Measurements from ENCODE around the gene TGFBR3.

DNA sequence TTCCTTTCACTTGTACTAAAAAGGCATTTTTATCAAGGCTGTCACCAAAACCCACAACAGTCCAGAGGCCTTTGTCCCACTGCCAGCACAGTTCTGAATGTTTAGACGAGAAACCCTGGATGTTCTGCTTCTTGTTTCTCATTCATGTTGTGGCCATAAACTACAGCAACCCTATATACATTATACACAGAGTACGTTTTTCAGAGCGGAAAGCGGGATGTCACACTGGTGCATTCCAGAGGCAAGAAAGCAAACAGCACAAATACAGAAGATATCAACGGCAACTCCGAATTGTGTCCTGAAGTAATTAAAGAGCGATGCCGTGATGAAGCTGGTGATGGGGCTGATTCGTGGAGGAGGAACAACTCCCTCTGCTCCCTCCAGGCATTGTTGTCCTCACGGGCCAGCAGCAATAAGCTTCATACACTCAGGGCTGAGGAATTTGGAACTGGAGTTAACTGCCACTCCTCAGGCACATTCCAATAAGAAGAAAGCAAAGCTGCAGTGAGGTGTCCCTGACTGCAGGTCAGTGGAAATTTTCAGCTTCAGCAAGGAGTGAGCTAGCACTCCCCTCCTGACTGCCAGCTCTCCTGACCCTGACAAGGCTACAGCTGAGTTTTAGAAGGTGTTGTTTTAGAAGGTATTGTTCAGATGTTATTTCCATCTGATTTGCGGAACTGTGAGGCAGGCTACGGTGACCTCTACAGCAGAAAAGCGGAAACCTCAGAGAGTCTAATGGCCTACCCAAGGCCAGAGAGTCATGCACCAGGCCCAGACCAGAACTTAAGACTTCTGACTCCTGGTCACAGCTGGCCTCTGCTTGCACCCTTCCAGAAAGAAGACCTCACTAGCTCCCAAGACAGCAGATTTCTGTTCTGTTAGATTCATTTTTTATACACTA, 149.0 kb downstream of the TGFBR3 start:
- TF ChIP-seq CREM (IDR thresholded peaks at IDR 0.05; ENCODE audit: low read depth) (no peak), CREB1 (IDR thresholded peaks at IDR 0.05) (no peak), CREB1 (CRISPR knock-in tag; IDR thresholded peaks at IDR 0.05) (no peak), PYGO2 (tag; IDR thresholded peaks at IDR 0.05) (no peak)
- TF ChIP-seq, protein P1, sequence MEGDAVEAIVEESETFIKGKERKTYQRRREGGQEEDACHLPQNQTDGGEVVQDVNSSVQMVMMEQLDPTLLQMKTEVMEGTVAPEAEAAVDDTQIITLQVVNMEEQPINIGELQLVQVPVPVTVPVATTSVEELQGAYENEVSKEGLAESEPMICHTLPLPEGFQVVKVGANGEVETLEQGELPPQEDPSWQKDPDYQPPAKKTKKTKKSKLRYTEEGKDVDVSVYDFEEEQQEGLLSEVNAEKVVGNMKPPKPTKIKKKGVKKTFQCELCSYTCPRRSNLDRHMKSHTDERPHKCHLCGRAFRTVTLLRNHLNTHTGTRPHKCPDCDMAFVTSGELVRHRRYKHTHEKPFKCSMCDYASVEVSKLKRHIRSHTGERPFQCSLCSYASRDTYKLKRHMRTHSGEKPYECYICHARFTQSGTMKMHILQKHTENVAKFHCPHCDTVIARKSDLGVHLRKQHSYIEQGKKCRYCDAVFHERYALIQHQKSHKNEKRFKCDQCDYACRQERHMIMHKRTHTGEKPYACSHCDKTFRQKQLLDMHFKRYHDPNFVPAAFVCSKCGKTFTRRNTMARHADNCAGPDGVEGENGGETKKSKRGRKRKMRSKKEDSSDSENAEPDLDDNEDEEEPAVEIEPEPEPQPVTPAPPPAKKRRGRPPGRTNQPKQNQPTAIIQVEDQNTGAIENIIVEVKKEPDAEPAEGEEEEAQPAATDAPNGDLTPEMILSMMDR (IDR thresholded peaks at IDR 0.05 in 2 of 3, conservative IDR thresholded peaks at IDR 0.05 in 1 of 3; ENCODE audit: insufficient read depth in 2 of 3, low read depth in 1 of 3, low read length in 3 of 3): peak in 1 of 3 experiments; percentile 21; a peak in 1 of 6 replicates
